GM18519 (cell line): ENCODE data around the gene MARCHF4.
"Not testable (repeated sequence)": the region's sequence is repeated elsewhere in the genome, so short reads cannot be mapped to it uniquely, and the experiment has no call there.

Source experiments
- ATAC-seq: cut with Tn5 transposase; IDR thresholded peaks from one replicate; pipeline ENCODE4 v1.9.1; 2021; ENCODE audit warnings: mild to moderate bottlenecking, moderate library complexity; ENCODE audit not compliant: unreplicated experiment, low FRiP score

Gene MARCHF4

GRCh38 chr2:216392018-216392562 is 19.8 kb upstream of the MARCHF4 start:
- no peak for ATAC-seq

GRCh38 chr2:216391401-216391800 is 19.1 kb upstream of the MARCHF4 start:
- ATAC-seq: no peak

GRCh38 chr2:216389570-216389969 is 17.3 kb upstream of the MARCHF4 start:
- no peak for ATAC-seq

- no peak for ATAC-seq
Measured at GRCh38 chr2:216388046-216388884, 16.0 kb upstream of the MARCHF4 start.

- ATAC-seq: no peak
Measured at GRCh38 chr2:216387262-216387661, 15.0 kb upstream of the MARCHF4 start.

- no peak for ATAC-seq
Measured at GRCh38 chr2:216385478-216385877, 13.2 kb upstream of the MARCHF4 start.

- not testable (repeated sequence) for ATAC-seq
Measured at GRCh38 chr2:216384409-216384808, 12.1 kb upstream of the MARCHF4 start.

- no peak for ATAC-seq
Measured at GRCh38 chr2:216379977-216380376, 7.7 kb upstream of the MARCHF4 start.

GRCh38 chr2:216375286-216375685 is 3.0 kb upstream of the MARCHF4 start:
- ATAC-seq: no peak

GRCh38 chr2:216373896-216374295 is 1.6 kb upstream of the MARCHF4 start:
- no peak for ATAC-seq

- ATAC-seq: no peak
Measured at GRCh38 chr2:216372761-216373291, 543 bp upstream of the MARCHF4 start.

- ATAC-seq: no peak
Measured at GRCh38 chr2:216370961-216371712, 1.1 kb downstream of the MARCHF4 start.

GRCh38 chr2:216369821-216370220 is 2.5 kb downstream of the MARCHF4 start:
- no peak for ATAC-seq

GRCh38 chr2:216366777-216367471 is 5.4 kb downstream of the MARCHF4 start:
- ATAC-seq: no peak

GRCh38 chr2:216365518-216365917 is 6.8 kb downstream of the MARCHF4 start:
- ATAC-seq: no peak

- no peak for ATAC-seq
Measured at GRCh38 chr2:216363221-216363620, 9.1 kb downstream of the MARCHF4 start.

- ATAC-seq: no peak
Measured at GRCh38 chr2:216362730-216363129, 9.6 kb downstream of the MARCHF4 start.

GRCh38 chr2:216355711-216356110 is 16.6 kb downstream of the MARCHF4 start:
- ATAC-seq: no peak

- ATAC-seq: no peak
Measured at GRCh38 chr2:216354306-216354705, 18.0 kb downstream of the MARCHF4 start.

GRCh38 chr2:216352653-216353270 is 19.5 kb downstream of the MARCHF4 start:
- ATAC-seq: no peak
